EH (cell line): ENCODE measurements around the gene TMED8.
A peak's percentile ranks its signal among the peaks of the same experiment; 100 is the strongest.
"Not testable (repeated sequence)": the region's sequence is repeated elsewhere in the genome, so short reads cannot be mapped to it uniquely, and the experiment has no call there.

Source experiments
- DNase-seq: peaks from one replicate; pipeline ENCODE4 v3.0.0-alpha.2; 2015; ENCODE audit warnings: low read depth

The TMED8 gene

DNA sequence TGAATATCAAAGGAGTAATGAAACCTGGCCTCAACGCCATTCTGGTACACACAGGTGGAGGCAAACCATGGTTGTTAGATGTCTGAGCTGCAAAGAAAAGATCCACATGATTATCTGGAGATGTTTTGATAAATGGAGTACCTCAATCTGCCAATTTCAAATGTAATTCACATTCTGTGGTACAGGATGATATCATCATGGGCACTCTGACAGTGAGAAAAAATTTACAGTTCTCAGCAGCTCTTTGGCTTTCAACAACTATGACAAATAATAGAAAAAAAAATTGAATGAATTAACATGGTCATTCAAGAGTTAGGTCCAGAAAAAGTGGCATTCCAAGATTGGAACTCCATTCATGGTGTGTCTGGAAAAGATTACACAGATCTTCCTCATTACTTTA, 17.3 kb downstream of the TMED8 start:
- no peak for DNase-seq

DNA sequence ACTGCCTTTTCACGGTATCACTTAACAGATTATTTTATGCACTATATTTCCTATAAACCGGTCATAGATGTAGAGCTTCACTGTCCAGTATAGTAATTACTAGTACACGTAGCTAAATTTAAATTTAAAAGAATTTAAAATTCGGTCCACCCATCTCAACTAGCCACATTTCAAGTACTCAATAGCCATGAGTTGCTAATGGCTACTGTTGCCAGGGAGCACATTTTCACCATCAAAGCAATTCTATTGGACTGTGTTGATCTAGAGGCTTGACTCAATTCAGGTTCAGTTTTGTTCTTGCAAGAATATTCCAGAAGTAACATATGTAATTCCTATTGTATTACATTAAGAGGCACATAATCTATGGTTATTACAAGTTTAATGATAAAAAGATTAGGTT, 20.0 kb downstream of the TMED8 start:
- DNase-seq = no peak

DNA sequence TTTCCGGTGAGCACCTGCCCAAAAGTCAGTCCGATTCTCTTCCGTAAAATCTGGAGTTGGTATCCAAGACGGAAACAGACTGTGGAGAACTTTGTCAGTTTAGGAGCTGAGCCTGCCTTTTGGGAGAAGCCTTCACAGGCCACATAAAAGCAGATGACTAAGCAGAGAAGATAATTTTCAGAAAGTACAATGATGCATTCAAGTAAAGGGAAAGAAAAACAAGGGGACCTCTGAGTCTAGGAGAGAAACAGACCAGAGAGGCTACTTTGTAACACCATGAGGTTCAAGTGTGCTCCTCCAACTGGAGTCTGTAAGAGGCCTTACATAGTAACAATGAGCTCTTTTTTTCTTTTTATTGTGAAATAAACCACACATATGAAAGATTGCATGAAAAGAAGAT, 21.1 kb downstream of the TMED8 start:
- DNase-seq = no peak

DNA sequence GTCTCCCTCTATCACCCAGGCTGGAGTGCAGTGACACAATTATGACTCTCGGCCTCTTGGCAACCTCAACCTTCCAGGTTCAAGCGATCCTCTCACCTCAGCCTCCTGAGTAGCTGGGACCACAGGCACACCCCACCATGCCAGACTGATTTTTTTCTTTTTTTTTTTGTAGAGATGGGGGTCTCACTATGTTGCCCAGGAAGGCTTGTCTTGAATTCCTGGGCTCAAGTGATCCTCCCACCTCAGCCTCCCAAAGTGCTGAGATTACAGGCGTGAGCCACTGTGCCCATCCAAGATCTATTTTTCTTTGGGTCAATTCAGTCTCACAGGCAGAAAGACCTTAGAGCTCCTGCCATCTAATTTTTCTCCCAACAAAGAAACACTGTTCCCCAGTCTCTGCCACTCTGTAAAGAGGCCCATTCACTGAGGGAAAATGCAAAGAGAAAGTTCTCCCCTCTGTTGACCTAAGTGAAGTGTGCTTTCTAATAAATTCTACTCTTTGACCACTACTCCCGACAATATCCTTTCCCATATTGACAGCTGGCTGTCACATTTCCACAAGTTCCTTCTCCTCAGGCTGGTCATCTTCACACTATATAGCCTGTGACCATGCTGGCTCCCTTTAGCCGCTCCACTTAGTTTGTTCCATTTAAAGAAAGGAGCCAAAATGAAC, 23.3 kb downstream of the TMED8 start:
- DNase-seq = no peak

DNA sequence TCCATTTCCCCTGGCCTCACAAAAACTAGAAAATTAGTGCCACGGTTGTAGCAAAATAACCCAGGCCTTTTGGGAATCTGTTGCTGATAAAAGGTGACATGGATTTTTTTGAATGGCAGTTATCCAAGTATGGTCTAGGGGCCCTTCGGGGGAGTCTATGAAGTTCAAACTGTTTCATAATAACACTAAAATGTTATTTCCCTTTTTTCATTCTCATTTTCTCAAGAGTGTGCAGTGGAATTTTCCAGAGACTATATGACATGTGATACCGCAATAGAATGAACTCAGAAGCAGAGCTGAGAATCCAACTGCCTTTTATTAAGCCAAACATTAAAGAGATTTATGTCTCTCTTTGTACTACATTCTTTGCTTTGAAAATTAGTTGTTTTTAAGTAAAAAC, 29.1 kb downstream of the TMED8 start:
- no peak for DNase-seq

DNA sequence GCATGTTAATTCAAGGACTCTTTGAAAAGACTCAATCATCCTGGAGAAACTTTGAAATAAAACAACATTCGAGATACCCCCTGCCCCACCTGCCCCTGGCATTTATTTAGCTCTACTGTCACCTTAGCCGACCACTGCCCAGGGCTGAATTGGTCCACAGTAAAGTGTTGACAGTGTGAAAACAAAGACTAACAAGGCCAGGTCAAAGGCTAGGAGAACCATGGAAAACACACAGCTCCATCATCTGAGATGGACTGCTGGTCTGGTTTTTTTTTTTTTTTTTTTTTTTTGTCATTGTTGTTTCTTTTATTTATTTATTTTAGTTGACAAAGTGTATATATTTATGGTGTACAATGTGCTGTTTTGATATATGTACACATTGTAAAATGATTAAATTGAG, 30.4 kb downstream of the TMED8 start:
- DNase-seq = no peak

DNA sequence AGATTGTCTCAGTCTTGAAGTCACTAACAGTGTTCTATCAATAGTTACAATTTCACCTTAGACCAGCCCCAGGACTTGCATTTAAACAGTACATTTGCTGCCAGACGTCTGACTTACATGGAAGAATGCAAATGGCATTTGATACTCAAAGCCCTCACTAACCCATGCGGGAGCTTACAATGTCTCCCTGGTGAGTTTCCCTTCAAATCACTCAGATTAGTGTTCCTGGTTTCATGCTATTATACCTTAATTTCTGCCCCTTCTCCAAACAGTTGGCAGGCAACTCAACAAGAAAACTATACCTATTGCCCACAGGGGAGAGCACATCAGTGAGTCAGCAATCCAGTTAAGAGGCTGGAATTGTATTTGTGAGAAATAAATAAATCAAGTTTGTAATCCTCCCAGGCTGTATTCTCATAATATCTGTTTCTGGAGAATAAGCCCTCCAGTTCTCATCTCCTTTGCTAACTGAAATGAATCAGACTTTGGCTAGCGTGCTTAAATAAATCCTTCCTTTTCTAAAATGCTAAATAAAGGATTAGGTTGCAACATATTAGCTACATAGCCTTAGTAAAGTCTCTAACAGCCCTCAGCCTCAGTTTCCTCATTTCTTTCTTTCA, 32.4 kb downstream of the TMED8 start:
- DNase-seq = no peak

DNA sequence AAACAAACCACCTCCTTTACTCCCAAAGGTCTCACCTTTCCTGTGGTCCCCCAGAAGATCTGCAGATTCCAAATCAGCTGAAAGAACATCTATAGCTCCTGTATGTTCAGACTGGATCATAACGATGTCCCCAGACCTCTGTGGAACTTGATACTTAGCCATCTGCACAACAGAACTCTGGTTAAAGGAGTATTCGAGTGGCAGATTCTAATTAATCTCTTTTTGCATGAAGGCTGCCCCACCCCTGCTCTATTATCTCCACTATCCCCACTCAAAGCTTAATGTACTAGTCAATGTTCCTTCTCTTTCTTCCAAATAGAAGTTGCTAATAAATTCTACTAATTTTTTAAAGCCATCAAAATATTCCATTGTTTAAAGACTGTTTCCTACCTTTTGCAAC, 33.2 kb downstream of the TMED8 start:
- DNase-seq = no peak

DNA sequence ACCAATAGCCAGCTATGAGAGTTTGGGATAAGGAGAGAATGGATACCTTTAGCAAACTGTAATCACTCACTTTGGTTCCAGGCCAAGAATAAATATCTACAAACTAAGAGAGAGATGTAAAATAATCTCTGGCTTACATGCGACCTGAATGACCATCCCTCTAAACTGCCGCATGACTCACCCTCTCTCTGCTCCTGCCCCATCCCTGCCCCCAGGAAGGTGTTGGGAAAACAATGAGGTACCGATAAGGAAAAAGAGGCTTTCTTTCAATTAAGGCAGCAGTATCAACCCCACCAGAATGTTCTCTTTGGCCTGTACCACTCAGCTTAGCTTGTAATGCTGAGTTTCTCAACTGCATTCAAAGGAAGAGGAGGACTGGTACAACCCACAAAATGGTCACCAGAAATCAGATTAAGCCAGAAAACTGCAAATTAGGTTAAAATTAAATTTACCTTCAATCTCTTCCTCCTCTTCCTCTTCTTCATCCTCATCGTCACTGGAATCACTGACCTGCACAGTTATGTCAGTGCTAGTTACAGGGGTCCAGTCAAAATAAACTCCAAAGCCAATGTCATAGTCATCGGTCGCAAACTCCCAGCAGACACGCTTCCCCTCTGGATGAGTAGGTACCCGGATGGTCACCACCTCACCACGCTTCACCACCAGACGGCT, 34.0 kb downstream of the TMED8 start:
- peak; percentile 1 for DNase-seq

DNA sequence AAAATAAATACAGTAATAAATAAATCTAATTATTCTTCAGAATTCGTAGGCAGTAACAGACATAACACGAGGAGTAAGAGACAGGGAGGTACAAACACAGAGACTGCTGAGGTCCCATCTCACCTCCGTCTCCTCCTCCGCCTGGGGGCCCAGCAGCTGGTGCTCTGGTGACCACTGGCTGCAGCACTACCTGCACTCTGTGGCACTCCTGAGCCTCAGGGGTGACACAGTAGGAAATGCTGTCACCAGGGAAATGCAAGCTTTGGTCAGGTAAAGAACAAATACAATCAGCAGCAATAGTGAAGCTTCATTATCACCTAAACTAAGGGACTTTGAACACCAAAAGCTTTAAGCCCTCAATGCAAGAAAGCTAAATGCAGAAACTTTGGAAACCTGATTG, 36.5 kb downstream of the TMED8 start:
- DNase-seq = no peak

DNA sequence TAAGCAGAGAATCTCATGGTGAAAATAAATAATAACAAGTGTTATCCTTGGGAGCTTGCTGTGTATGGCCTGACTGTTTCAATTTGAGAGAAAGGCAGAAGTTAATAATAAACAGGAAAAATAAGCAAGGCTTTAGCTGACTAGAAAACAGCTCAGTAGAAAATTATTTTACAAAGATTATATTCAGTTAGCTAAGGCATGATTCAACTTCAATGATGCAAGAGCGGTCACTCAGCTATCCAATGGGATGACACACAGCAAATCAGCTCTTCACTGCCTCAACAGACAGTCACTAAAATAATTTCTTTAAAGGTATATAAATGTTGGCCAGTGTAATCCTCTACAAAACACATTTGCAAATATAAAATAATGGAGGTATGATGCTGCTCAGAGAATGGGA, 37.5 kb downstream of the TMED8 start:
- DNase-seq = peak; percentile 51

DNA sequence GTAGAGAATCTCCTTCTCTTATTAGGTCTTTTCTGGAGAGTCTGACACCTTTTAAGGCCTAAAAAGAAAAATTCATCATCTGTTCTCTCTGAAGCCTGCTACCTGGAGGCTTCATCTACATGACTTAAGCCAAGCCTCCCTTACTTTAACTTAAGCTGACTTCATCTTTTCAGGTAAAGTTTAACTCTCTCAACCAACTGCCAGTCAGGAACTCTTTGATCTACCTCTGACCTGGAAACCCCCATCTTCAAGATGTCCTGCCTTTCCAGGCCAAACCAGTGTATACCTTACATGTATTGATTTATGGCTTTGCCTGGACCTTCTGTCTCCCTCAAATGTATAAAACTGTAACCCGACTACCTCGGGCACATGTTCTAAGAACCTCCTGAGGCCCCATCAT, 38.6 kb downstream of the TMED8 start:
- no peak for DNase-seq

DNA sequence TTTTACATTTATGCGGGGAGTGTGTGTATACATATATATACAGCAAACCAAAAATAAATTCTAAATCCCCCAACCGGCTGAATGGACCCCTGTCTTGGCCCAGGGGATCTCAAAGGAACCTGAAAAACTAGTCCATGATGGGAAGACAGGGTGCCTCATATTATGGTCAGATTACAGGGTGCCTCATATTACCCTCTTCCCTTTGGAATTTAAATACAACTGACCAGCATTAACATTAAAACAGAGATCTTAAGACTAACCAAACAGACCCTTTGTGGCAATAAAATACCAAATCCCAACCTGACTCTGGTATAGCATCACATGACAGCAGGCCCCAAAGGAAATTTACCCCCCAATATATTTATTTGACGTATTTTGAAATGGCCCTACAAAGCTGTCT, 39.0 kb downstream of the TMED8 start:
- DNase-seq = no peak

DNA sequence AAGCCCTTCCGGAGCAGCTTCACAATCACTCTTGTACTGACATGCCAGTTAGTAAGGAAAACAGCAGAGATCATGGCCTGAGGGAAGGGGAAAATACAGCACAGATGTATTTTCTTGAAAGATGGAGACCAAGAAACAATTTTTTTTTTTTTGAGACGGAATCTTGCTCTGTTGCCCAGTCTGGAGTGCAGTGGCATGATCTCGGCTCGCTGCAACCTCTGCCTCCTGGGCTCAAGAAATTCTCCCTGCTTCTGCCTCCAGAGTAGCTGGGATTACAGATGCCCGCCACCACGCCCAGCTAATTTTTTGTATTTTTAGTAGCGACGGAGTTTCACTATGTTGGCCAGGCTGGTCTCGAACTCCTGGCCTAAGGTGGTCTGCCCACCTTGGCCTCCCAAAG, 39.6 kb downstream of the TMED8 start:
- DNase-seq = not testable (repeated sequence)

DNA sequence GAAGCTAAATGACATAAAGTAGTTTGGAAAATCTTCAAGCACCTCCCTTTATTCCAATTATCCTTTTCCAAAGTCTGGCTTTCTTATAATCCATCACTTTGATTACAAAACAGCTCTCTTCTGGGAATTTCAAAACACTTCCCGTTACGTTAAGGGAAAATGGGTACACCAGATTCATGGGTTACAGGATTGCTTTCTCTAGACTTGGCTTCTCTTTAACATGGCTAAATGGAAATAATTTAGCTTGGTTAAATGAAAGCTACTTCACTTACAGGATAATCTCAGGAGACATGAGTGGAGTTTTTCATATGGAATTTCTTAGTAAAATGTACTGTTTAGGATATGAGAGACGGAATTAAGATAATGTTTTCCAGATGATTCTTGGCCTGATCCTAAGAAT, 41.3 kb downstream of the TMED8 start:
- no peak for DNase-seq

DNA sequence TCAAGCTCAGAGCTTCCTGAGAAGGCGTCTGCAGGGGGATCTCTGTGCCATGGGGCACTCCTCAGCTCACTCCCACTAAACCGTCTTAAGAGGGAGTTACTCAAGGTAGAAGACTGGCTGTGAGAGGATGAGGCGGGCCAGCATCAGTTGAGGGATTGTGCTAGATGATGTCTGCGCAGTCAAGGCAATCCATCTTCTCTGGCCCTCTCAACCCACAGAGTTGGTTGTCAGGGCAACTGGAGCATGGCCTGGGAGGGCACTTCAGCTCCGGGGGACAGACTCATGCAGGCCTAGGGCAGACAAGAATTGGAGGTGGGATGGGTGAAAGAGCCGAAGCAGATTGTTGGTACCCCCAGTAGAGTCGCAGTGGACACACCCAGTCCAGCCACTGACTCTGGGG, 47.0 kb downstream of the TMED8 start:
- DNase-seq = no peak

DNA sequence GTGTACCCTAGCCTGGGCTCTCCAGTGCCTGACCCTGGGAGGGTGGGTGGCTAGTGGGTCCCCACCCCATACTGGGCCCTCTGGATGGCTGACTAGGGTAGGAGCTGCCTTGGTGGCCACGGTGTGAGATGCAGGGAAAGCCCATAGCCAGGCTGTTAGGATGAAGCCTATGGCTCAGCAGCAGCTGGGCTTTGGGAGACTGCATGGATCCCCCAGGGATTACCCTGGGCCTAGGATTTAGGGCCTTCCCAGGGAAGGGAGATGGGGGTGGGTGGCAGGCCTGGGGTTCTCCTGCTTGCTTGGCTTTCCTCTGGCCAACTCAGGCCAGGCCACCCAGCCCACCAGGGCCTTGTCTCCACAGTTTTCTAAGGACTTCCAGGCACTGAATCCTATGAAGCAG, 49.8 kb downstream of the TMED8 start:
- no peak for DNase-seq

DNA sequence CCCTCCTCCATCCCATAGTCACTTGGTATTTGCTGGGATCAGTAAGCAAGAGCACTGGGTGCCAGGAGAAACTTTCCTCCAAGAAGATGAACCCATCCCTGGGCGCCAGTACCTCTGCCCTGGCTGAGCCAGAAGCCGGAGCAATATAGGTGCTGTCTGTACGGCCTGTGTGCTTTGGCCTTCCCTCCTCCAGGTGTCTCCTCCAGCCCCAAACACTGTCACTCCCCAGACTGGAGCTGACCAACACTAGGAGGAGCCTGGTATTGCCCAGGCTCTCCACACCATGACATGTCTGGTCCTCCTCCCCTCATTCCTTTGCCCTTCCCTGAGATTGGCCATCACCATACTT, 51.2 kb downstream of the TMED8 start:
- no peak for DNase-seq

DNA sequence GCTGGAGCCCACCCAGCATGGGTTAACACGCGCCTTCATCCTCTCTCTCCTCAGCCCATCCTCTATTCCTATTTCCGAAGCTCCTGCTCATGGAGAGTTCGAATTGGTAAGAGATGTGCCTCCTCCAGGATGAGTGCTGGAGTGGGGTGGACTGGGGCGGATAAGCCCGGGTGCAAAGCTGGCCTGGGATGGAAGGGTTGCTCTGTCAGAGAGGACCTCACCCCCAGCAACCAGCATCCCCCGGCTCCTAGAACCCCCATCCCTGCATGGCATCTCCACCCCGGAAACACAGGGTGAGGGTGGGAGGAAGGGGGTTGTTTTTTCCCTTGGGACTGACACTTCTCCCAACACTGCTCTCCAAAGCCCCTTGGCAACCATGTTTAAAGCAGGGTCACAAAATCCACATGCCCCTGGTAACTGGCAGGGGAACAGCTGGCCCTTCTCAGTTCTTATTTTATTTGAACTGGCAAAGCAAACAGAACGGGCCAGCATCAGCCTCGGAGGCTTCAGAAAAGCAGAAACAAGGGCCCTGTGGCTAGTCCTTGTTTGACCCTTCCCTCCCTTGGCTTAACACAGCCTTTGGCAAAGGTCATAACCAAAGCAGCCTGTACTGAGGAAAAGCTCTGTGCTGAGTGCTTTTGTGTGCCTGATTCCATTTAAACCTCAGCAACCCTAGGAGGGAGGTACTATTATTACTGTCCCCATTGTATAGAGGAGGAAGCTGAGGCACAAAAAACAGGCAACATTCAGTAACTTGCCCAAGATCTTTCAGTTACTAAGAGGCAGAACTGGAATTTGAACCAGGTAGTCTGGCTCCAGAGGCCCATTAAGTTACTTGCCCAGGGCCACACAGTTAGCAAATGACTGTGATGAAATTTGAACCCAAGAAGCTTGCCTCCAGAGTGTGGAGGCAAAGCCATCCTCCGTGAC, 51.8 kb downstream of the TMED8 start:
- DNase-seq = no peak

DNA sequence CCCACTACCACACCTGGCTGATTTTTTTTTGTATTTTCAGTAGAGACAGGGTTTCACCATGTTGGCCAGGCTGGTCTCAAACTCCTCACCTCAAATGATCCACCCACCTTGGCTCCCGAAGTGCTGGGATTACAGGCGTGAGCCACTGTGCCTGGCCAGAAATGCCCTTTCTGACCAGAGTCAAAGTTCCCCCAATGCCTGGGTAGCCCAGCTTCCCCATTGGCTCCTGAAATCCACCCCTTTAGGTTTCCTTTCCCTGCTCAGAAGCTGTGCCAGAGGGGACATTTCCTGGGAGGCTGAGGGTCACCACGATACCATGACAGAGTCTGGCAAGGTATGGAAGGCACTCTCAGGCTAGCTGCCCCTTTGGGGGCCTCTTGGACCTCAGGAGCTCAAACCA, 52.6 kb downstream of the TMED8 start:
- no peak for DNase-seq

DNA sequence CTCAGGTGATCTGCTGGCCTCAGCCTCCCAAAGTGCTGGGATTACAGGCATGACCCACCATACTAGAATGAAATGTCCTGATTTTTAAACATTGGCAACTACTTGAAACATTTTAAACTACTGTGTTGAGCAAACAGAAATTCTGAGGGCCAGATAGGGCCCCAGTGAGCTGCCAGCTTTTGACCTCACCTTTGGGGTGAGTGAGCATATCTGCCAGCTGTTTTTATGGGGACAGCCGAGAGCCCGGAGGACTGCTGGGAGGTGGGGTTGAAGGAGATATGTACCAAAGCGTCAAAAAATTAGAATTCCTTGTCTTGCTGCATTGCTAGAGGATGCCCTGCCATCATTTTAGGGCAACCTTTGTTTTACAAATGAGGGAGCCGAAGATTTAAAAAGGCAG, 53.3 kb downstream of the TMED8 start:
- DNase-seq = no peak

DNA sequence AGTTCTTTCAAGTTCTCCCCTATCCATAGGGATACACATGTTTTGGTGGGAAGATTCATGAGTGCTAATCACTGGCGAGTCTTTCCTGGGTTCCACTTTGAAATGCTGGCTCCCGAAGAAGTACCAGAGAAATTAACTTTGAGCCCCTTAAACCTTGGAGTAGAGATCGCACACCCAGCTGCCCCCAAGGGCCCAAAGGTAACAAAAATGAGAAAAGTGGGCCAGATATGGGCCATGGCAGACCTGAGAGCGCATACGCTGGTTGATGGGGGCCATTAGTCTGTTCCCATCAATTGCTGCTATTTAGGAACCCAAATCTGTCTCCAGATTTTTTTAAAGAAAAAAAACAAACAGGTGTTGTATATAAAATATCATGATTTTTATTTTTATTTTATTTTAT, 53.9 kb downstream of the TMED8 start:
- no peak for DNase-seq
